Limb (tissue), 2 donors: ENCODE data around the gene FAM47E.

Experiments
- DNase-seq, 2 donors: peaks; one replicate each; pipeline ENCODE4 v3.0.0-alpha.2; 2016; ENCODE audit errors: extremely low spot score in 2 of 2

Gene FAM47E

DNA sequence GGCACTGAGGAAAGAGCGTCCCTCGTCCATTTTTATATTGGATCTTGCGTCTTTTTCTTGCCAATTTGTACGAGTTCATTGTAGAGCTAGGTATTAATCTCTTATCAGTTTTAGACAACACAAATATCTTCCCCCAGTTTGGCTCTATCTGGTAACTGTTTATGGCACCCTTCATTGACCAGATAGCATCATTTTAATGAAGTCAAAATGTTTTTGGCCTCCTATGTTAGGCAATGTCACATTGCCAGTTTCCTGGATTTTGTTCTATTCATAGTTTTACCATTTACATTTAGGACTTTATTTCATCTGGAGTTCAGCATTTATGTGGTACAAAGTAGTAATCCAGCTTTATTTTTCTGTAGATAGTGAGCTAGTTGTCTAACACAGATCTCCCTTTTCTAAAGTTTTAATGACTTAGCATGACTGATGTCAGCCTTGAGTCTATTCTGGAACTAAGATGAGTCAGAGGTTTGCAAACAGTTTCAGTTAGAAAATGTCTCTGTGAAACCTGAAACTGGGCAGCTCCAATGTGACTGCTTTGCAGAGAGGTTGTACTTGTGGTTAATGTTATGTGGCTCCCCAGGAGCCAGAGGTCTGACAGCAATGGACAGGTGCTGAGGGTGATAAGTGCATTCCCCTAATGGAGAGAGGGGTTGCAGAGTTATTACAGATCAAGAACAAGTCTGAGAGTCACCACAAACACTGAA is 49.7 kb downstream of the FAM47E start:
- DNase-seq: peak in 1 of 2 donors; percentile 21

GRCh38 chr4:76301775-76302162 is 50.2 kb downstream of the FAM47E start:
- no peak for DNase-seq

GRCh38 chr4:76302826-76303438 is 51.4 kb downstream of the FAM47E start:
- DNase-seq: no peak

GRCh38 chr4:76305033-76305687 is 53.6 kb downstream of the FAM47E start:
- no peak for DNase-seq

- DNase-seq: peak; percentile 27 to 79
Measured at GRCh38 chr4:76305971-76306881, 54.7 kb downstream of the FAM47E start, which contains the start of gene STBD1. Gene STBD1 (plus strand): TSS chr4:76306733. CDS start chr4:76306770, 37 bp downstream.

GRCh38 chr4:76306882-76307659 is 55.5 kb downstream of the FAM47E start:
- peak in 1 of 2 donors; percentile 60 for DNase-seq

DNA sequence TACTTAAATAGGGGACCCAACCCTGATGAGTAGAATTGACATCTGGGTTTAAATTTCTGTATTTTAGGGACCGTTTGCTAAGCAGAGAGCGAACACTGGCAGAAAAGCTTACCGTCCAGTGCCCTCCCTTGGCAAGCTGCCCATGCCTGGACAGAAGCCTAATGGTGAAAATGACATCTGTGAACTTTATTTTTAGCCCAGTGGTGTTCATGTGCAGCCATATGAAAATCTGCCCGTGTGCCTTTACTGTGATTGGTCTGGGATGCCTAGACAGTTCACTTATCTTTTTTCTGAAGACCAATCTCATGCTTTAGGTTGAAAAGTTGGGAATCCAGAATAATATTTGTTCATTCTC is 56.1 kb downstream of the FAM47E start:
- no peak for DNase-seq

- peak in 1 of 2 donors; percentile 39 for DNase-seq
Measured at GRCh38 chr4:76308548-76308947, 57.0 kb downstream of the FAM47E start.

DNA sequence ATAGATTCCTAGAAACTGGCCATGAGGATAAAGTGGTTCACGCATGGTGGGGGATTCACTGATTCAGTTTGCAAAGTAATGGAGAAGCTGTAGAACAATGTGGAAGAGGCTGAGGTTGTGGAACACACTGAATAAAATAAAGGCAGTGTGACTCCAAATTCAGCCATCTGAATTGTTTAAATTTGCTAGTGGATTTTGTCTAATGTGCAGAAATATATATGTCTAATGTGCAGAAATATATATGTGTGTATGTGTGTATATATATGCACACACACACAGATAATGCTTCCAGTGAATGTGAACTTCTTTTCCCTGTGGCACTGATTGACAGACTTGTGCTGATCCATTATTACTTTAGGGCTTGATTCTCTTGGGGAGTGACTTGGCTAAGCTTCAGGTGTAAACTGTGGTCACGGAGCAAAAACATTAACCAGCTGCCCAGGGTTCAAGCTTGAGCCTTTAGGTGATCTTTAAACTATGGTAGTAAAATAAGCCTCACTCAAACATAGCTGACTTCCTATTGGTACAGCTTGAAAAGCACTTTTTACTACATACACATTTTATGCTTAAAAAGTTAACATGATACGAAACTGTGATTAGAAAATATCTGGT is 58.5 kb downstream of the FAM47E start:
- no peak for DNase-seq

DNA sequence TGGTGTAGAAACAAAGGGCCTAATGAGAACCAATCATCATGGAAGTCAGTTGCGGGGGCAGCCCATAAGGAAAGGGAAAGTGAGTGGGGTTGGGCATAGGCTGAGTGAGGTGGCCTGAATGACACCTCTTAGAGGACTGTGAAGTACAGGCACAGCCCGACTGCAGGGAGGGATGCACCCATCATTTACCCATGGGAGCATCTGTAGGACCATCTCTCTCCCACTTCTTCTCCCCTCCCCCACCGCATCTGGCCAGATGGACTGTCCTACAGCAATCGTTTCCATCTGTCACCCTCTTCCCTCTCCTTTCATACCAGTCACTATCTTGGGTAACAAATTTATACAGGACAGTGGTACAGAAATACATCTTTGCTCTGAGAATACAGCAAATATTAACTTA is 59.2 kb downstream of the FAM47E start:
- DNase-seq: no peak

DNA sequence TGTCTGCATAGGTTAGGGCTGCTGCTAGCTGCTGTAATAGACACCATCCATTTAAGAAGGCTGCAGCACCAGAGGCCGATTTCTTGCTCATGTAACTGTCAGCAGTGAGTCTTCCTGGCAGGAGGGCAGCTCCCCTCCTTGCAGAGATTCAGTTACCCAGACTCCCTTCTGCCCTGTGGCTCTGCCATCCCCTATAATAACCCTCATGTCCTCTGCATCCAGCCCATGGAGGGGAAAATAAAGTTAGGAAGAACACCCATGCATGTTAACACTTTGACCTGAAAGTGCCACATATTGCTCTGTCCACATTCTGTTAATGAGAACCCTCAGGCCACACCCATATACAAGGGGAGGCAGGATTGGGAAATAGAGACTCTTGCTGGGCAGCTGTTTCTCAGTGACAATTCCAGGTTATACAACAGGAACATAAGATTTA is 60.4 kb downstream of the FAM47E start:
- no peak for DNase-seq

DNA sequence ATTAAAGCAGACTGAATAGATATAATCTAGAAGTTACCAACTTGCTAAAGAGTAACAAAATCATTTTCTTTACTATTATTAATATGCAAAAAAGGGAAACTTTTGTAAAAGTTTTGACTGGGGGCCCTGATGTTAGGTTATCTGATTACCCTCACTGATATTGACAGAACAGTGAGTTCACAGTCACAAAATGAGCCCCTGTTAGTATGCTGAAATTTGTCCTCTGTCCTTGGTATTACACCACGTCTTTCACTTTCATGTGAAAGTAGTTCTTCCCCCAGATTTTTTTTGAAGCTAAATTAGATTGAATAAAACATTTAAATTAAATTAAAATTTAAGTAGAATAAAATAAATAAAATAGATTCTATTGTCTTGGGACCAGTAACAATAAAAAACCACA is 60.9 kb downstream of the FAM47E start:
- DNase-seq: no peak

GRCh38 chr4:76313547-76313946 is 62.0 kb downstream of the FAM47E start:
- DNase-seq: no peak

GRCh38 chr4:76315267-76315918 is 63.9 kb downstream of the FAM47E start:
- no peak for DNase-seq

GRCh38 chr4:76316131-76316530 is 64.6 kb downstream of the FAM47E start:
- DNase-seq: no peak

DNA sequence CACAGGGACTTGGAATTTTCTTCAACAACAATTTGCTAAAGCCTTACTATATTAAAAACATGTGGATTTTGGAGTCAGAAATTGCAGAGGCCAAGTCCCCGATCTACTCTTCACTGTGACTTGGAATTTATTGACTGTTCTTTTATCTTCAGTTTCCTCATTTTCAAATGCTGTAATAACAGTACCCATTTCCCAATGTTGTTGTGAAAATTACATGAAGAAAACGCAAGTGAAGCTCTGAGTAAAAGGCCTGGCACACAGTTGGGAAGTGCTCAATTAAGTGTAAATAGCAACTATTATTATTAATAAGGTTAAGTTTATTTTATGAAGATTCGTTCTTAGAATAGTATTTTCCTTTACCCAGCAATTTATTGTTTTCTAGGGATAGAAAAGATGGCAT is 70.7 kb downstream of the FAM47E start:
- no peak for DNase-seq

GRCh38 chr4:76325072-76325471 is 73.6 kb downstream of the FAM47E start:
- no peak for DNase-seq

DNA sequence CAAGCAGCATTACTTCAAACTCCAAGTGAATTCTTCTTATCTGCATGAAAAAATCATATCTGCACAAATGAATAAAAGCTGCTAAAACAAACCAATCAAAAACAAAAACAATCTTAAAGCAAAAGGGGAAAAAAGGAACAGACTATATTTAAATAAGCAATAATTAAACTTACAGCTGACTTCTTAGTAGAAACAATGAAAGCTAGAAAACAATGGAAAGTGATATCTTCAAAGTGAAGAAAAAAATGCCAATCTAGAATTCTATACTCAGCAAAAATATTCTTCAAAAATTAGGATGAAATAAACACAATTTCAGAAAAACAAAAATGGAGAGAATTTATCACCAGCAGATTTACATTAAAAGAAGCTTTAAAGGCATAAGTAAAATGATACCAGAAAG is 75.0 kb downstream of the FAM47E start:
- DNase-seq: no peak
